H1 (cell line): ENCODE measurements around the gene PTAR1. TPM values are rescaled to one million over a fixed set of nuclear protein-coding genes. Genes with fewer than 3 reads are reported as not detected.

ENCODE experiments used
- CTCF ChIA-PET: fragments of 300-600 bp; sonication (Branson Sonifier 250); formaldehyde crosslinking; loops from one replicate; lab custom pipeline; 2021; ENCODE audit not compliant: partially characterized antibody; lab: Charles Lee
- POLR2A ChIA-PET: fragments of 300-600 bp; sonication (Branson Sonifier 250); formaldehyde crosslinking; loops from one replicate; lab custom pipeline; 2021; ENCODE audit warnings: inconsistent platforms; ENCODE audit not compliant: partially characterized antibody; lab: Charles Lee
- DNase-seq, 2 experiments: peaks; one replicate each; pipeline versions ENCODE4 v3.0.0 to v3.0.0-alpha.2; 2010 to 2022; ENCODE audit warnings: low spot score in 2 of 2, low read depth in 1 of 2, mixed read lengths in 1 of 2
- FAIRE-seq: peaks from 2 replicates; lab custom pipeline; 2011; peaks lifted over from hg19 to GRCh38; lab: Jason Lieb, UNC
- H2AFZ ChIP-seq: 2 replicates; pipeline ENCODE4 v1.8.1; 2012; ENCODE audit warnings: low read length, inconsistent platforms
- H2AK5ac ChIP-seq: 2 replicates; pipeline ENCODE4 v1.6.1; 2013; ENCODE audit warnings: low read depth, low read length
- H2BK120ac ChIP-seq: replicated peaks from 2 replicates; pipeline ENCODE3; 2013; ENCODE audit warnings: low read depth, low read length, inconsistent platforms
- H2BK12ac ChIP-seq: 2 replicates; pipeline ENCODE4 v1.6.1; 2013; ENCODE audit warnings: low read depth, low read length
- H2BK15ac ChIP-seq: 2 replicates; pipeline ENCODE4 v1.6.1; 2013; ENCODE audit warnings: low read length
- H2BK20ac ChIP-seq: 2 replicates; pipeline ENCODE4 v1.6.1; 2013; ENCODE audit warnings: low read length
- H2BK5ac ChIP-seq: 2 replicates; pipeline ENCODE4 v1.6.1; 2013; ENCODE audit warnings: low read depth, low read length
- H3K14ac ChIP-seq: 2 replicates; pipeline ENCODE4 v1.6.1; 2013; ENCODE audit warnings: inconsistent platforms; ENCODE audit not compliant: insufficient read length
- H3K18ac ChIP-seq: 2 replicates; pipeline ENCODE4 v1.6.1; 2013; ENCODE audit warnings: low read length; ENCODE audit errors: extremely low read depth
- H3K23ac ChIP-seq: 2 replicates; pipeline ENCODE4 v1.6.1; 2013; ENCODE audit warnings: inconsistent platforms; ENCODE audit not compliant: insufficient read length
- H3K23me2 ChIP-seq: 2 replicates; pipeline ENCODE4 v1.6.1; 2013; ENCODE audit warnings: low read depth, low read length
- H3K27ac ChIP-seq: 2 replicates; pipeline ENCODE4 v1.6.1; 2011; ENCODE audit warnings: low read depth, low read length, inconsistent platforms
- H3K27me3 ChIP-seq, 4 experiments: replicated peaks in 1 of 4; 1 replicate in 1 of 4; 2 replicates in 3 of 4; pipeline versions ENCODE4 v1.6.1 to v1.8.1; 2011 to 2013; ENCODE audit warnings: low read length in 3 of 4, mild to moderate bottlenecking in 3 of 4, inconsistent platforms in 2 of 4, mixed read lengths in 2 of 4, moderate library complexity in 1 of 4; ENCODE audit not compliant: control insufficient read depth in 3 of 4, insufficient read depth in 3 of 4; ENCODE audit errors: extremely low read depth in 1 of 4
- H3K36me3 ChIP-seq, 4 experiments: 2 replicates each; pipeline versions ENCODE4 v1.6.1 to v1.8.1; 2011 to 2013; ENCODE audit warnings: mild to moderate bottlenecking in 4 of 4, low read length in 3 of 4, moderate library complexity in 2 of 4, control low read depth in 1 of 4, inconsistent platforms in 1 of 4; ENCODE audit not compliant: insufficient read depth in 4 of 4, control insufficient read depth in 2 of 4
- H3K4ac ChIP-seq: replicated peaks from 2 replicates; pipeline ENCODE3; 2013; ENCODE audit warnings: low read length, low read depth, mixed read lengths, inconsistent platforms; ENCODE audit not compliant: insufficient read length
- H3K4me1 ChIP-seq, 4 experiments: replicated peaks in 1 of 4; 1 replicate in 1 of 4; 2 replicates in 3 of 4; pipeline versions ENCODE4 v1.6.1 to v1.8.1; 2011 to 2013; ENCODE audit warnings: low read length in 3 of 4, inconsistent platforms in 2 of 4, mixed read lengths in 1 of 4; ENCODE audit not compliant: insufficient read depth in 4 of 4, control insufficient read depth in 3 of 4
- H3K4me2 ChIP-seq, 2 experiments: 2 replicates each; pipeline versions ENCODE4 v1.6.1 to v1.8.1; 2011 to 2013; ENCODE audit warnings: low read depth in 2 of 2, low read length in 2 of 2, control low read depth in 1 of 2, inconsistent platforms in 1 of 2, mild to moderate bottlenecking in 1 of 2; ENCODE audit not compliant: insufficient read depth in 1 of 2
- H3K4me3 ChIP-seq, 4 experiments: fragments of 200-600, 300-600 bp in 1 of 4; sonication (generic), shearing (Covaris generic), sonication (Bioruptor Twin) in 1 of 4; 2 replicates each; pipeline versions ENCODE4 v1.5.1 to v1.8.1; 2011 to 2016; ENCODE audit warnings: low read length in 4 of 4, low read depth in 3 of 4, control low read depth in 2 of 4, inconsistent platforms in 2 of 4, mild to moderate bottlenecking in 2 of 4, mixed read lengths in 1 of 4, moderate library complexity in 1 of 4; ENCODE audit not compliant: insufficient read depth in 2 of 4; ENCODE audit errors: extremely low read depth in 1 of 4
- H3K56ac ChIP-seq: replicated peaks from 2 replicates; pipeline ENCODE3; 2013; ENCODE audit warnings: low read depth, mild to moderate bottlenecking, mixed read lengths, low read length, inconsistent platforms; ENCODE audit not compliant: insufficient read length
- H3K79me1 ChIP-seq: 2 replicates; pipeline ENCODE4 v1.6.1; 2013; ENCODE audit warnings: low read depth, low read length, control low read depth
- H3K79me2 ChIP-seq, 2 experiments: 2 replicates each; pipeline versions ENCODE4 v1.6.1 to v1.8.1; 2012 to 2013; ENCODE audit warnings: low read length in 2 of 2, mild to moderate bottlenecking in 2 of 2, inconsistent platforms in 1 of 2; ENCODE audit not compliant: insufficient read depth in 2 of 2, control insufficient read depth in 1 of 2
- H3K9ac ChIP-seq, 4 experiments: replicated peaks in 1 of 4; 1 replicate in 1 of 4; 2 replicates in 3 of 4; pipeline versions ENCODE4 v1.6.1 to v1.8.1; 2011 to 2013; ENCODE audit warnings: low read depth in 3 of 4, low read length in 3 of 4, control low read depth in 2 of 4, mild to moderate bottlenecking in 2 of 4, moderate library complexity in 2 of 4, inconsistent platforms in 1 of 4; ENCODE audit errors: extremely low read depth in 1 of 4
- H3K9me3 ChIP-seq, 2 experiments: 2 replicates each; pipeline versions ENCODE4 v1.6.1 to v1.8.1; 2012 to 2013; ENCODE audit warnings: mild to moderate bottlenecking in 2 of 2, moderate library complexity in 2 of 2, control low read depth in 1 of 2, inconsistent platforms in 1 of 2, low read depth in 1 of 2, low read length in 1 of 2, mixed read lengths in 1 of 2; ENCODE audit not compliant: insufficient read depth in 2 of 2
- H4K20me1 ChIP-seq, 2 experiments: replicated peaks in 1 of 2; 2 replicates each; pipeline versions ENCODE3 to v1.8.1; 2011 to 2013; ENCODE audit warnings: inconsistent platforms in 2 of 2, low read length in 2 of 2, mild to moderate bottlenecking in 1 of 2; ENCODE audit not compliant: insufficient read depth in 2 of 2, control insufficient read depth in 1 of 2
- H4K5ac ChIP-seq: 2 replicates; pipeline ENCODE4 v1.6.1; 2013; ENCODE audit warnings: low read length, low read depth, mixed read lengths, inconsistent platforms; ENCODE audit not compliant: insufficient read length
- H4K8ac ChIP-seq: 2 replicates; pipeline ENCODE4 v1.8.0; 2013; ENCODE audit warnings: mild to moderate bottlenecking, moderate library complexity, low read length, inconsistent platforms; ENCODE audit not compliant: insufficient read depth; ENCODE audit errors: extremely low read depth
- H4K91ac ChIP-seq: replicated peaks from 2 replicates; pipeline ENCODE3; 2013; ENCODE audit warnings: low read length, mixed read lengths, inconsistent platforms; ENCODE audit not compliant: insufficient read length
- BRCA1 ChIP-seq: IDR thresholded peaks from 2 replicates; pipeline ENCODE4 v1.6.1; 2012; ENCODE audit warnings: low read depth, low read length, improper control_type of control experiment
- CHD1 ChIP-seq: IDR thresholded peaks from 2 replicates; pipeline ENCODE4 v1.6.1; 2012; ENCODE audit warnings: low read depth, low read length, improper control_type of control experiment
- CTBP2 ChIP-seq: IDR thresholded peaks from 2 replicates; pipeline ENCODE4 v1.7.0; 2011; ENCODE audit warnings: borderline replicate concordance, mild to moderate bottlenecking, moderate library complexity, mixed read lengths, low read length; ENCODE audit not compliant: insufficient read depth, insufficient read length
- EZH2 ChIP-seq: fragments of 200-600 bp; sonication (generic); IDR thresholded peaks from 2 replicates; pipeline ENCODE4 v1.7.1; 2012; ENCODE audit warnings: low read depth, mild to moderate bottlenecking, moderate library complexity, low read length, inconsistent platforms; ENCODE audit not compliant: severe bottlenecking
- GTF2F1 ChIP-seq: IDR thresholded peaks from 2 replicates; pipeline ENCODE4 v1.6.1; 2012; ENCODE audit warnings: low read depth, low read length, improper control_type of control experiment, borderline replicate concordance
- NRF1 ChIP-seq: IDR thresholded peaks from 2 replicates; pipeline ENCODE4 v1.6.1; 2011; ENCODE audit warnings: mild to moderate bottlenecking, low read depth, low read length, improper control_type of control experiment
- SP2 ChIP-seq: IDR thresholded peaks from 2 replicates; pipeline ENCODE4 v1.6.1; 2012; ENCODE audit warnings: mild to moderate bottlenecking, low read length, inconsistent platforms
- TCF12 ChIP-seq: IDR thresholded peaks from 2 replicates; pipeline ENCODE4 v1.6.1; 2011; ENCODE audit warnings: low read depth, mild to moderate bottlenecking, low read length
- WGBS, 2 experiments: shearing (Covaris generic) in 1 of 2; methylation state at CpG; one replicate each; pipeline versions ENCODE4 v1.1.6 to v1.1.7; 2013 to 2015; ENCODE audit warnings: low lambda C conversion rate in 2 of 2, mixed read lengths in 2 of 2, inconsistent platforms in 1 of 2, low coverage in 1 of 2, missing lambda C conversion rate in 1 of 2; ENCODE audit not compliant: insufficient replicate concordance in 2 of 2, insufficient coverage in 1 of 2, insufficient read length in 1 of 2; ENCODE audit errors: extremely low coverage in 1 of 2, missing lambda C conversion rate in 1 of 2; 5-methylcytosine and 5-hydroxymethylcytosine counted together
- polyA plus RNA-seq, 7 experiments: library from polyadenylated mRNA; depleted of rRNA in 3 of 7; stranded (reverse) in 5 of 7; unstranded in 2 of 7; fragments of >200 nt in 5 of 7; fragments of 200-250 nt in 2 of 7; gene quantifications; 1 replicate in 5 of 7; 2 replicates in 1 of 7; 4 replicates in 1 of 7; pipeline versions ENCODE4 v1.2.1 to v1.2.3, GENCODE V29; 2011 to 2013; ENCODE audit warnings: missing spikeins in 2 of 7, mixed read lengths in 2 of 7
- total RNA-seq: library from RNA; stranded (reverse); fragmentation: NEBNext Ultra II Directional; extraction: Animal tissue kit (Norgen Biotek cat#: 25700); gene quantifications from 2 replicates; pipeline ENCODE4 v1.2.1, GENCODE V29; 2021
- TF ChIP-seq, protein P1 (sequence below): IDR thresholded peaks from 2 replicates; pipeline ENCODE4 v1.6.1; 2012; ENCODE audit warnings: inconsistent platforms
- TF ChIP-seq, protein P2 (sequence below), 3 experiments: IDR thresholded peaks; 1 replicate in 2 of 3; 2 replicates in 1 of 3; pipeline versions ENCODE4 v1.5.1 to v1.6.1; 2011; ENCODE audit warnings: low read length in 3 of 3, mild to moderate bottlenecking in 3 of 3, inconsistent platforms in 2 of 3, low read depth in 1 of 3, moderate library complexity in 1 of 3; ENCODE audit not compliant: insufficient read depth in 1 of 3; ENCODE audit errors: control extremely low read depth in 1 of 3

Gene PTAR1
- total and polyA plus RNA-seq, 2 of the 8 experiments (the other 6 are each of a cell fraction or from before 2014, with no cell fraction given): 19.5 to 84.9 TPM

DNA sequence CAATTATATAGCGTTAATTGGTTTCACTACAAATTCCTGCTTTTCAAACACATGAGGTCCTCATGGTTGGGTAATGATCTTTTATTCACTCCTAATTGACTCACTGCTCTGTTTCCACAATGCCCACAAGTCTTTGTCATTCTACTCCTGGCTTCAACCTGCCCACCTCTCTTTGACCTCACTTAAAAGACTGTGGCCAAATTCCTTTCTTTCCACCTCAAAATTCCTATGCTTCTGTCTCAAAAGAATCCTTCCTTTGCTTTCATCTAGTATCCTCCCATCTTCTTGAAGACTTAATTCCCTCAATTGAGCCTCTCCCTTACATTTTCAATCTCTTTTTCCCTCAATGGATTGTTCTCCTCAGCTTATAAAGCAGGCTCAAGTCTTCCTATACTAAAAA lies 92.5 kb downstream of the PTAR1 start:
- FAIRE-seq: no peak
- H3K4me3 ChIP-seq: no peak overlapping the region
- H3K4me1 ChIP-seq: peaks cover 3 to 7% (median 5%) of the 10 kb centered on the region in 4 experiments; a peak in 4 of 7 replicates
- no peaks in the 10 kb centered on the region for H3K9me3 ChIP-seq
- no peak overlapping the region for H2AFZ ChIP-seq
- ChIA-PET CTCF (interaction anchor here (0.8 to 1.1 kb wide), 3 partner anchors 11 to 264 kb away, joined by 3 read pairs; no protein-coding TSS in a partner anchor), POLR2A (interaction anchor here (0.8 kb wide), 1 partner anchor 8 kb away, joined by 3 read pairs; no protein-coding TSS in a partner anchor)
- no peaks in the 10 kb centered on the region for H3K36me3 ChIP-seq
- no peak overlapping the region for H2AK5ac ChIP-seq
- H4K8ac ChIP-seq: no peak overlapping the region
- peaks cover 0 to 4% of the 10 kb centered on the region in 2 experiments for H4K20me1 ChIP-seq
- H3K27ac ChIP-seq: no peak overlapping the region
- no peaks in the 10 kb centered on the region for H3K79me2 ChIP-seq
- no peak overlapping the region for H2BK20ac ChIP-seq
- no peak overlapping the region for H2BK12ac ChIP-seq
- no peak overlapping the region for H2BK15ac ChIP-seq
- H3K56ac ChIP-seq: no peak overlapping the region
- H3K4ac ChIP-seq: no peak overlapping the region
- no peak overlapping the region for H4K5ac ChIP-seq
- H3K79me1 ChIP-seq: no peaks in the 10 kb centered on the region
- H3K14ac ChIP-seq: no peak overlapping the region
- no peak overlapping the region for H3K18ac ChIP-seq
- no peak overlapping the region for H3K9ac ChIP-seq
- H3K27me3 ChIP-seq: peaks cover 8 to 20% (median 14%) of the 10 kb centered on the region in 4 experiments
- peaks cover 5% of the 10 kb centered on the region; the same call in 1 of the 2 replicates for H3K23me2 ChIP-seq
- DNase-seq: no peak
- no peak overlapping the region for H2BK120ac ChIP-seq
- no peak overlapping the region for H2BK5ac ChIP-seq
- H3K23ac ChIP-seq: no peak overlapping the region
- H4K91ac ChIP-seq: no peak overlapping the region
- WGBS, 2 experiments: 63% methylated on average over 1 of the region's 1 CpG; no CpG with 5 or more reads in 1 of the 2 experiments
- peak overlapping the region in 1 of 2 experiments; percentile 21; a peak in 1 of 4 replicates for H3K4me2 ChIP-seq
- TF ChIP-seq TCF12 (no peak), CHD1 (no peak), SP2 (no peak), GTF2F1 (no peak), EZH2 (no peak), BRCA1 (no peak), CTBP2 (no peak), NRF1 (no peak)
- TF ChIP-seq, protein P1, sequence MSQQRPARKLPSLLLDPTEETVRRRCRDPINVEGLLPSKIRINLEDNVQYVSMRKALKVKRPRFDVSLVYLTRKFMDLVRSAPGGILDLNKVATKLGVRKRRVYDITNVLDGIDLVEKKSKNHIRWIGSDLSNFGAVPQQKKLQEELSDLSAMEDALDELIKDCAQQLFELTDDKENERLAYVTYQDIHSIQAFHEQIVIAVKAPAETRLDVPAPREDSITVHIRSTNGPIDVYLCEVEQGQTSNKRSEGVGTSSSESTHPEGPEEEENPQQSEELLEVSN: no peak
- TF ChIP-seq, protein P2, sequence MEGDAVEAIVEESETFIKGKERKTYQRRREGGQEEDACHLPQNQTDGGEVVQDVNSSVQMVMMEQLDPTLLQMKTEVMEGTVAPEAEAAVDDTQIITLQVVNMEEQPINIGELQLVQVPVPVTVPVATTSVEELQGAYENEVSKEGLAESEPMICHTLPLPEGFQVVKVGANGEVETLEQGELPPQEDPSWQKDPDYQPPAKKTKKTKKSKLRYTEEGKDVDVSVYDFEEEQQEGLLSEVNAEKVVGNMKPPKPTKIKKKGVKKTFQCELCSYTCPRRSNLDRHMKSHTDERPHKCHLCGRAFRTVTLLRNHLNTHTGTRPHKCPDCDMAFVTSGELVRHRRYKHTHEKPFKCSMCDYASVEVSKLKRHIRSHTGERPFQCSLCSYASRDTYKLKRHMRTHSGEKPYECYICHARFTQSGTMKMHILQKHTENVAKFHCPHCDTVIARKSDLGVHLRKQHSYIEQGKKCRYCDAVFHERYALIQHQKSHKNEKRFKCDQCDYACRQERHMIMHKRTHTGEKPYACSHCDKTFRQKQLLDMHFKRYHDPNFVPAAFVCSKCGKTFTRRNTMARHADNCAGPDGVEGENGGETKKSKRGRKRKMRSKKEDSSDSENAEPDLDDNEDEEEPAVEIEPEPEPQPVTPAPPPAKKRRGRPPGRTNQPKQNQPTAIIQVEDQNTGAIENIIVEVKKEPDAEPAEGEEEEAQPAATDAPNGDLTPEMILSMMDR (IDR thresholded peaks at IDR 0.05; ENCODE audit: control extremely low read depth in 1 of 3, insufficient read depth in 1 of 3, low read depth in 1 of 3, low read length in 3 of 3): no peak
